OCI-LY7 (cell line): ENCODE results near the gene FRAS1.

Experiments used
- CTCF ChIP-seq: fragments of 200-600 bp; sonication (generic); conservative IDR thresholded peaks from 2 replicates; pipeline ENCODE4 v1.5.1; 2014; ENCODE audit warnings: mild to moderate bottlenecking, antibody characterized with exemption, low read length, moderate library complexity, mixed read lengths
- EZH2phosphoT487 ChIP-seq: fragments of 200-600 bp; sonication (generic); IDR thresholded peaks from 2 replicates; pipeline ENCODE4 v1.6.1; 2018; ENCODE audit warnings: low read depth, borderline replicate concordance, mild to moderate bottlenecking, mixed run types, antibody characterized with exemption, low read length, moderate library complexity, mixed read lengths

- TF ChIP-seq CTCF (no peak), EZH2phosphoT487 (no peak)
These were observed 98.0 kb downstream of the FRAS1 start for GRCh38 chr4:78154972-78155590.
